HepG2 (cell line): ENCODE measurements around the gene MCC. TPM values are rescaled to one million over a fixed set of nuclear protein-coding genes. Genes with fewer than 3 reads are reported as not detected.

Source experiments
- ARID2 ChIP-seq: sonication (generic); formaldehyde crosslinking; IDR thresholded peaks from 2 replicates; pipeline ENCODE4 v1.8.1; 2022; ENCODE audit warnings: mild to moderate bottlenecking, missing genetic modification reagents, borderline replicate concordance
- ATAD3A ChIP-seq: sonication (generic); formaldehyde crosslinking; IDR thresholded peaks from 2 replicates; pipeline ENCODE4 v1.4.0; 2020; ENCODE audit warnings: missing genetic modification reagents
- BCLAF1 ChIP-seq: fragments of 450-650 bp; IDR thresholded peaks from 2 replicates; pipeline ENCODE4 v1.6.1; 2017; ENCODE audit warnings: mild to moderate bottlenecking
- BHLHE40 ChIP-seq: IDR thresholded peaks from 2 replicates; pipeline ENCODE4 v1.6.1; 2011; ENCODE audit warnings: low read length, improper control_type of control experiment
- HDAC6 ChIP-seq: fragments of 200-600 bp; sonication (generic); IDR thresholded peaks from 2 replicates; pipeline ENCODE4 v1.7.0; 2017; ENCODE audit warnings: mild to moderate bottlenecking, antibody characterized with exemption, low read length, low read depth
- HMG20B ChIP-seq: conservative IDR thresholded peaks from 2 replicates; pipeline ENCODE4 v1.6.1; 2016; ENCODE audit warnings: missing genetic modification reagents, missing compliant biosample characterization
- ISX ChIP-seq: sonication (generic); formaldehyde crosslinking; conservative IDR thresholded peaks from 2 replicates; pipeline ENCODE4 v1.5.0; 2020; ENCODE audit warnings: missing genetic modification reagents
- JUNB ChIP-seq: sonication (generic); formaldehyde crosslinking; IDR thresholded peaks from 2 replicates; pipeline ENCODE4 v1.8.0; 2022; ENCODE audit warnings: missing genetic modification reagents, mild to moderate bottlenecking, borderline replicate concordance
- KLF13 ChIP-seq: sonication (generic); formaldehyde crosslinking; IDR thresholded peaks from 2 replicates; pipeline ENCODE4 v1.4.0; 2020; ENCODE audit warnings: mild to moderate bottlenecking, missing genetic modification reagents
- NFRKB ChIP-seq: fragments of 450-650 bp; IDR thresholded peaks from 2 replicates; pipeline ENCODE4 v1.6.1; 2017
- PRDM15 ChIP-seq: sonication (generic); formaldehyde crosslinking; IDR thresholded peaks from 2 replicates; pipeline ENCODE4 v1.4.0; 2020; ENCODE audit warnings: missing genetic modification reagents
- RELA ChIP-seq: sonication (generic); formaldehyde crosslinking; IDR thresholded peaks from 2 replicates; pipeline ENCODE4 v1.4.0; 2020; ENCODE audit warnings: missing genetic modification reagents
- RORA ChIP-seq: sonication (generic); formaldehyde crosslinking; IDR thresholded peaks from 2 replicates; pipeline ENCODE4 v1.5.0; 2020; ENCODE audit warnings: mild to moderate bottlenecking, missing genetic modification reagents, moderate library complexity
- RXRB ChIP-seq: IDR thresholded peaks from 2 replicates; pipeline ENCODE4 v1.6.1; 2016; ENCODE audit warnings: borderline replicate concordance, missing genetic modification reagents, missing compliant biosample characterization
- SMAD9 ChIP-seq: sonication (generic); formaldehyde crosslinking; IDR thresholded peaks from 2 replicates; pipeline ENCODE4 v1.5.1; 2020; ENCODE audit warnings: mild to moderate bottlenecking, missing genetic modification reagents
- SRSF1 ChIP-seq: fragments of 200-400 bp; formaldehyde crosslinking; optimal IDR thresholded peaks from 2 replicates; pipeline ENCODE3; 2017; ENCODE audit warnings: mild to moderate bottlenecking, low read depth, low read length, moderate library complexity
- TAF1 ChIP-seq: sonication (generic); formaldehyde crosslinking; IDR thresholded peaks from 2 replicates; pipeline ENCODE4 v1.4.0; 2020; ENCODE audit warnings: missing genetic modification reagents
- YEATS4 ChIP-seq: sonication (generic); formaldehyde crosslinking; IDR thresholded peaks from 2 replicates; pipeline ENCODE4 v1.4.0; 2020; ENCODE audit warnings: missing genetic modification reagents, borderline replicate concordance
- ZNF280D ChIP-seq: sonication (generic); formaldehyde crosslinking; IDR thresholded peaks from 2 replicates; pipeline ENCODE4 v1.5.1; 2020; ENCODE audit warnings: mild to moderate bottlenecking, missing genetic modification reagents
- polyA plus RNA-seq, 8 experiments: library from polyadenylated mRNA; depleted of rRNA in 3 of 8; stranded (reverse) in 7 of 8; unstranded in 1 of 8; fragments of >200 nt; fragmentation: Illumina TruSeq in 4 of 8; extraction: Trizol in 4 of 8; gene quantifications; 2 replicates each; pipeline versions ENCODE4 v1.2.1 to v1.2.3, GENCODE V29; 2011 to 2016; ENCODE audit warnings: low read depth in 4 of 8, missing spikeins in 1 of 8, mixed read lengths in 1 of 8; ENCODE audit not compliant: insufficient read depth in 1 of 8
- total RNA-seq, 5 experiments: library from RNA; depleted of rRNA; stranded (reverse); fragments of >200 nt; fragmentation: Illumina TruSeq; extraction: Trizol; gene quantifications; 2 replicates each; pipeline ENCODE4 v1.2.3, GENCODE V29; 2016; ENCODE audit warnings: low read depth in 1 of 5
- TF ChIP-seq, protein P1 (sequence below): sonication (generic); formaldehyde crosslinking; IDR thresholded peaks from 2 replicates; pipeline ENCODE4 v1.9.0; 2021; ENCODE audit warnings: missing genetic modification reagents, mild to moderate bottlenecking, borderline replicate concordance

The MCC gene
- total and polyA plus RNA-seq, 2 of the 13 experiments (the other 11 are each of a cell fraction or from before 2014, with no cell fraction given), result 0.55 to 2.4 TPM

- no peak for TF ChIP-seq SMAD9
- TF ChIP-seq PRDM15 (CRISPR knock-in tag), result no peak
- no peak for TF ChIP-seq SRSF1
- no peak for TF ChIP-seq ARID2 (CRISPR knock-in tag)
- no peak for TF ChIP-seq YEATS4 (CRISPR knock-in tag)
- TF ChIP-seq TAF1, result no peak
- TF ChIP-seq BCLAF1, result no peak
- TF ChIP-seq HMG20B (CRISPR knock-in tag), result no peak
- no peak for TF ChIP-seq HDAC6
- TF ChIP-seq ZNF280D (CRISPR knock-in tag), result 0 out of 2 replicates have a peak, but pooled peaks have one; percentile 7
- TF ChIP-seq, protein P1, sequence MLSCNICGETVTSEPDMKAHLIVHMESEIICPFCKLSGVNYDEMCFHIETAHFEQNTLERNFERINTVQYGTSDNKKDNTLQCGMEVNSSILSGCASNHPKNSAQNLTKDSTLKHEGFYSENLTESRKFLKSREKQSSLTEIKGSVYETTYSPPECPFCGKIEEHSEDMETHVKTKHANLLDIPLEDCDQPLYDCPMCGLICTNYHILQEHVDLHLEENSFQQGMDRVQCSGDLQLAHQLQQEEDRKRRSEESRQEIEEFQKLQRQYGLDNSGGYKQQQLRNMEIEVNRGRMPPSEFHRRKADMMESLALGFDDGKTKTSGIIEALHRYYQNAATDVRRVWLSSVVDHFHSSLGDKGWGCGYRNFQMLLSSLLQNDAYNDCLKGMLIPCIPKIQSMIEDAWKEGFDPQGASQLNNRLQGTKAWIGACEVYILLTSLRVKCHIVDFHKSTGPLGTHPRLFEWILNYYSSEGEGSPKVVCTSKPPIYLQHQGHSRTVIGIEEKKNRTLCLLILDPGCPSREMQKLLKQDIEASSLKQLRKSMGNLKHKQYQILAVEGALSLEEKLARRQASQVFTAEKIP, result no peak
- TF ChIP-seq JUNB (CRISPR knock-in tag), result 0 out of 2 replicates have a peak, but pooled peaks have one; percentile 18
- TF ChIP-seq BHLHE40, result no peak
- no peak for TF ChIP-seq KLF13 (CRISPR knock-in tag)
- no peak for TF ChIP-seq ATAD3A (CRISPR knock-in tag)
- TF ChIP-seq RORA (CRISPR knock-in tag), result no peak
- no peak for TF ChIP-seq ISX (CRISPR knock-in tag)
- no peak for TF ChIP-seq RXRB (CRISPR knock-in tag)
- TF ChIP-seq NFRKB, result no peak
- no peak for TF ChIP-seq RELA (CRISPR knock-in tag)
Measured at GRCh38 chr5:113488645-113489184, 462 bp upstream of the MCC start (continued).
